AG09309 (cell line): Measurements from ENCODE around the gene PCMT1.

Experiments used
- DNase-seq: peaks from one replicate; pipeline ENCODE4 v3.0.0-alpha.2; 2010; ENCODE audit warnings: low read depth
- H3K4me3 ChIP-seq: 2 replicates; pipeline ENCODE4 v1.5.1; 2011; ENCODE audit warnings: mild to moderate bottlenecking, low read depth, low read length, moderate library complexity; ENCODE audit not compliant: control insufficient read depth
- CTCF ChIP-seq: IDR thresholded peaks from 2 replicates; pipeline ENCODE4 v1.5.1; 2011; ENCODE audit warnings: mild to moderate bottlenecking, low read depth, low read length, inconsistent platforms; ENCODE audit not compliant: insufficient read depth, control insufficient read depth; ENCODE audit errors: missing control alignments

PCMT1 gene

GRCh38 chr6:149756261-149756636 is 6.7 kb downstream of the PCMT1 start:
- TF ChIP-seq CTCF: no peak
- no peak for DNase-seq
- H3K4me3 ChIP-seq: no peak overlapping the region

DNA sequence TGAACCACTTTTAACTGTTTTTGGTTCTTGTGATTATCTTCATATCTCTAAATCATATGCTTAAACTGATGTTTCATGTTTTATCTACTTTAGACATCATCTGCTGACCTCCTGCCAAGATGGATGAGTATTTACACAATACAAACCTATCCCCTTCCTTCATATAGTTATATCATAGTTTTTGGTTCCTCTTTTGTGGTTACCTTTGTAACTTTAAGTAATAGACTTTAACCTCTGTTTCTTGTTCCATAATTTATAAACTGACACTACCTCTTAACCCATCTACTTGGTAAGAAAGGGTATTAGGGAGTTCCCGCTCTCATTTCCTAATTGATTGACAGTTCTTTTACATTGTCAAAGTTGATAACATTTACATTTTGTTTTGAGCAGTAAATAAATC is 11.9 kb downstream of the PCMT1 start:
- no peak overlapping the region for H3K4me3 ChIP-seq
- no peak for TF ChIP-seq CTCF
- DNase-seq: no peak

- no peak overlapping the region for H3K4me3 ChIP-seq
- no peak for TF ChIP-seq CTCF
- no peak for DNase-seq
These were observed 14.3 kb downstream of the PCMT1 start for GRCh38 chr6:149763866-149764265.

GRCh38 chr6:149766156-149766769 is 16.7 kb downstream of the PCMT1 start:
- no peak overlapping the region for H3K4me3 ChIP-seq
- TF ChIP-seq CTCF: no peak
- peak; percentile 78 for DNase-seq

DNA sequence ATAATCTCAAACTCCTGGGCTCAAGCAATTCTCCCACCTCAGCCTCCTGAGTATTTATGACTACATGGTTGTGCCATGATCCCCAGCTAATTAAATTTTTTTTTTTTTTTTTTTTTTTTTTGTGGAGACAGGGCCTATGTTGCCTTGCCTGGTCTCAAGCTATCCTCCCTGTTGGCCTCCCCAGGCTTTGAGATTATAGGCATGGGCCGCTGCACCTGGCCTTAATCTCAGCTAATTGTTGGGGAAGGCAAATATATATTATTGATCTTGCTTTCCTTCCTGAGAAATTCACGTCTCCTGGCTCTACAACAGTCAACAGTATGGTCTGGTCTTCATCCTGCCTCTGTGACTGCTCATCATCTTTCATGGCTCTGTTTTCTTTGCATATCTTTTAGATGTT is 20.1 kb downstream of the PCMT1 start:
- no peak for DNase-seq
- H3K4me3 ChIP-seq: no peak overlapping the region
- no peak for TF ChIP-seq CTCF

- no peak overlapping the region for H3K4me3 ChIP-seq
- TF ChIP-seq CTCF: no peak
- no peak for DNase-seq
These were observed 21.6 kb downstream of the PCMT1 start for GRCh38 chr6:149771185-149771584.

GRCh38 chr6:149771925-149772324 is 22.4 kb downstream of the PCMT1 start:
- no peak overlapping the region for H3K4me3 ChIP-seq
- no peak for TF ChIP-seq CTCF
- no peak for DNase-seq
